ENCODE data around the gene BCAR3. TPM values are rescaled to one million over a fixed set of nuclear protein-coding genes. Genes with fewer than 3 reads are reported as not detected.
"Not testable (repeated sequence)": the region's sequence is repeated elsewhere in the genome, so short reads cannot be mapped to it uniquely, and the experiment has no call there.

The BCAR3 gene
- total RNA-seq, 2 experiments from 2014 or later = 0.66 to 0.72 TPM

DNA sequence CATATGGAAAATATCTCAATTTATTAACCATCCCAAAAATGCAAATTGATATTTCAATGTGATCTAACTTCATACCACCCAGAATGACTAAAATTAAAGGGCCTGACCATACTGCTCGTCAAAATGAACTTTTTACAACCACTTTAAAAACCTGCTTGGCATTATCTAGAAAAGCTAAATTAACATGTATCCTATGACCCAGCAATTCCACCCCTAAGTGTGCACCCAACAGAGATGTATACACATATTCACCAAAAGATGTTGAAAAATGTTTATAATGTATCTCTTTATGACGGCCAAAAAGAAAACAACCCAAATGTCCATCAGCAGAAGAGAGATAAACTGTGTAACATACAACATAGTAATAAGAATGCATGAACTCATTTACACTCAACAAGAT, 1.6 kb upstream of the BCAR3 start:
- no peak overlapping the region for H3K4me3 Mint-ChIP-seq
- no peak overlapping the region for H3K27ac Mint-ChIP-seq

GRCh38 chr1:93681989-93682412, 364 bp upstream of the BCAR3 start:
- H3K4me3 Mint-ChIP-seq = peak overlapping the region; percentile 70
- H3K27ac Mint-ChIP-seq = no peak overlapping the region
- H3K4me1 Mint-ChIP-seq = peaks cover 9% of the 10 kb centered on the region
- H3K36me3 Mint-ChIP-seq = no peaks in the 10 kb centered on the region
- no peaks in the 10 kb centered on the region for H3K9me3 Mint-ChIP-seq
- DNase-seq = no peak
- H3K27me3 Mint-ChIP-seq = peaks cover 74% of the 10 kb centered on the region

More for the DNA sequence above, 1.6 kb upstream of the BCAR3 start:
- peaks cover 69% of the 10 kb centered on the region for H3K27me3 Mint-ChIP-seq
- peaks cover 9% of the 10 kb centered on the region for H3K4me1 Mint-ChIP-seq
- no peak for DNase-seq
- no peaks in the 10 kb centered on the region for H3K36me3 Mint-ChIP-seq
- no peaks in the 10 kb centered on the region for H3K9me3 Mint-ChIP-seq

DNA sequence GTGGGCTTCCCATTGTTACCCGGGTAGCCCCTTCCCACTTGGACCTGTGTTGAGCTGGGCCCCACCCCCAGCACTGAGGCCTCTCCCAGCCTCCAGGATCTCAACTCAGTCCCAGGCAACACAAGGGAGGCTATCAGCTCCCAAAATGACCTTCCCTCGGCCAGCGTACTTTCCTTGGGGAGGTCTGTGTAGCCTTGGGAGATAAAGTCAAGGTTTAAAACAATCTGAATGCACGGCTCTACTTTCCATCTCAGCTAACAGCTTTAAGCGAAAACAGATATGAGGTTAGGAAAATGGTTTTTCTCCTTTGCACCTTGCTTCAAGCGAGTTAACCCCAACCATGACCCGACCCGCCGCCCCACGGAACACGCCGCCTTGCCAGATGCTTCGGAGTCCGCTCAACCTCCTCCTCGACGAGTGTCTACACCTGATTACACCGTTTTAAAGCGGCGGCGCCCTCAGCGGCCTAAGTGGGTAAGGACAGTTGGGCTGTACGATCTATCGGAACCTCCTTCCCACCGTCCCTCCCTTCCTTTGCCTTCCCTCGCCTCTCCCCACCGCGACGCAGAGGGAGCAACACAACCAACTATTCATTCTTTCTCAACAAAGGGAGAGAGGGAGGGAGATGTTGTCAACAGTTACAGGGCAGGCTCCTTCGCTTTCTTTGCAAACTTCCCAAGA, 1.1 kb downstream of the BCAR3 start:
- peak; percentile 37 for DNase-seq
- peaks cover 9% of the 10 kb centered on the region for H3K4me1 Mint-ChIP-seq
- H3K27ac Mint-ChIP-seq = no peak overlapping the region
- no peaks in the 10 kb centered on the region for H3K36me3 Mint-ChIP-seq
- H3K9me3 Mint-ChIP-seq = no peaks in the 10 kb centered on the region
- H3K4me3 Mint-ChIP-seq = peak overlapping the region; percentile 69
- peaks cover 69% of the 10 kb centered on the region for H3K27me3 Mint-ChIP-seq

DNA sequence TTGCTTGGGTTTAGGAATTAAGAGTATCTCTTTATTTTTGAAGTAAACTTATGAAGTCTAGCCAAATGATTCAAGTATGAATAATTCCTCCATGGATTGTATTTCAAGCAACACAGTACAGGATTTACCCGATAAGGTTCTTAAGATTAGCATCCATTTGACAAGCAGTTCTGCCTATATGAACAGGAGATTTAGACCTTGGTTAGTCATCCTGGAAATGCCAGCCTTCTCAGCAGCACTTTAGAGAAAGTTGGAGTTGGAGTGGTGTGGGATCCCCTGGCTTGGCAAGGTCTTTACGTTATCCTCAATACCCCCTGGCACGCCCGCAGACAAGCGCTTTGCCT, 1.6 kb downstream of the BCAR3 start:
- Mint-ChIP-seq H3K36me3 (no peaks in the 10 kb centered on the region), H3K27ac (no peak overlapping the region), H3K27me3 (peaks cover 64% of the 10 kb centered on the region), H3K4me3 (no peak overlapping the region), H3K9me3 (no peaks in the 10 kb centered on the region), H3K4me1 (peaks cover 9% of the 10 kb centered on the region)
- no peak for DNase-seq

GRCh38 chr1:93679546-93679945, 2.1 kb downstream of the BCAR3 start:
- no peak overlapping the region for H3K27ac Mint-ChIP-seq
- H3K9me3 Mint-ChIP-seq = no peaks in the 10 kb centered on the region
- H3K36me3 Mint-ChIP-seq = no peaks in the 10 kb centered on the region
- H3K4me3 Mint-ChIP-seq = no peak overlapping the region
- DNase-seq = no peak
- H3K4me1 Mint-ChIP-seq = peaks cover 9% of the 10 kb centered on the region
- peaks cover 59% of the 10 kb centered on the region for H3K27me3 Mint-ChIP-seq

GRCh38 chr1:93678946-93679480, 2.6 kb downstream of the BCAR3 start:
- Mint-ChIP-seq H3K4me3 (no peak overlapping the region), H3K4me1 (peaks cover 9% of the 10 kb centered on the region), H3K9me3 (no peaks in the 10 kb centered on the region), H3K27me3 (peaks cover 53% of the 10 kb centered on the region), H3K27ac (no peak overlapping the region), H3K36me3 (no peaks in the 10 kb centered on the region)
- DNase-seq = no peak

- no peaks in the 10 kb centered on the region for H3K9me3 Mint-ChIP-seq
- H3K4me3 Mint-ChIP-seq = no peak overlapping the region
- peaks cover 50% of the 10 kb centered on the region for H3K27me3 Mint-ChIP-seq
- no peaks in the 10 kb centered on the region for H3K36me3 Mint-ChIP-seq
- H3K4me1 Mint-ChIP-seq = peaks cover 9% of the 10 kb centered on the region
- DNase-seq = no peak
- H3K27ac Mint-ChIP-seq = no peak overlapping the region
Observed at GRCh38 chr1:93678491-93678890, 3.1 kb downstream of the BCAR3 start.

- Mint-ChIP-seq H3K36me3 (no peaks in the 10 kb centered on the region), H3K4me1 (peaks cover 9% of the 10 kb centered on the region), H3K4me3 (no peak overlapping the region), H3K9me3 (no peaks in the 10 kb centered on the region), H3K27me3 (peaks cover 42% of the 10 kb centered on the region), H3K27ac (no peak overlapping the region)
- DNase-seq = no peak
Observed at GRCh38 chr1:93677729-93678128, 3.9 kb downstream of the BCAR3 start.

DNA sequence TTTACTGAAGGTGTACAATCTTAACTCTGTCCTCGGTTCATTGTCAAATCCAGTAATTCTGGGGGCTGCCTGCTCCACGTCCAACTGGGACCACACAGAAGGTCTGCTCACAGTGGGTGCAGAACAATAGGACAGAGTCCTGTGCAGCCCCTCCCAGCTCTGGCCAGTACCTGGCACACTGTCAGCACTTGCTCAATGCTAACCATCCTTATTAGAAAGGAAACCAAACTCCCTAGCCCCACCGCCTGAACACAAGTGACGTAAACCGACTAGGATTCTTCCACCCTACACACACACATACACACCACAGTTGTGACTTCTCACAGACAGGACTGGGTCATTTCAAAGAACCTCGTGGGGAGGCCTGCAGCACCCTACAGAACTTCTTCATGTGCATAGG, 5.2 kb downstream of the BCAR3 start:
- H3K36me3 Mint-ChIP-seq = no peaks in the 10 kb centered on the region
- no peak overlapping the region for H3K4me3 Mint-ChIP-seq
- no peak for DNase-seq
- H3K27ac Mint-ChIP-seq = no peak overlapping the region
- peaks cover 31% of the 10 kb centered on the region for H3K27me3 Mint-ChIP-seq
- peaks cover 4% of the 10 kb centered on the region for H3K4me1 Mint-ChIP-seq
- H3K9me3 Mint-ChIP-seq = no peaks in the 10 kb centered on the region

GRCh38 chr1:93675931-93676330, 5.7 kb downstream of the BCAR3 start:
- Mint-ChIP-seq H3K27ac (no peak overlapping the region), H3K9me3 (no peaks in the 10 kb centered on the region)

DNA sequence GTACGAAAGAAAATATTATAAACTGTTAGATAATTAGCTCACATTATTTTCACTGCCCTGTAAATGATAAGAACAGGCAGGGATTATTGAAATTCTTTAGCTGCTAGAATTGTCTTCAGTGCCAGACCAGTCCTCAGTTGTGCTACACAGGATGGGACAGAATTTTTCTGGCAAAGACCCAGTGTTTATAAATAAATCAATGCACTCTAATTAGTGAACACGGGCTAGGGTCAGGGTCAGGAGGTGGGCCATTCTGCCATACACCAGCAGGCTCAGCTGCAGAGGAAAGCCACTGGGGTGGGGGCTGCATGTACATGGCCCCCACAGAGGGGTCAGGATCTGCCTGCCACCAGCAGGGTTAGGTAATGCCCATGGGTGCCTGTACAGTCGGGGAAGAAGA, 6.4 kb downstream of the BCAR3 start:
- no peak overlapping the region for H3K27ac Mint-ChIP-seq
- peaks cover 24% of the 10 kb centered on the region for H3K27me3 Mint-ChIP-seq
- H3K36me3 Mint-ChIP-seq = no peaks in the 10 kb centered on the region
- no peaks in the 10 kb centered on the region for H3K9me3 Mint-ChIP-seq
- H3K4me3 Mint-ChIP-seq = no peak overlapping the region
- DNase-seq = no peak
- H3K4me1 Mint-ChIP-seq = no peaks in the 10 kb centered on the region

More at GRCh38 chr1:93675931-93676330, 5.7 kb downstream of the BCAR3 start:
- Mint-ChIP-seq H3K36me3 (no peaks in the 10 kb centered on the region), H3K4me3 (no peak overlapping the region), H3K27me3 (peaks cover 30% of the 10 kb centered on the region), H3K4me1 (peaks cover 4% of the 10 kb centered on the region)
- no peak for DNase-seq

- not testable (repeated sequence) for DNase-seq, H3K36me3 Mint-ChIP-seq, H3K4me3 Mint-ChIP-seq, H3K9me3 Mint-ChIP-seq, H3K4me1 Mint-ChIP-seq, H3K27ac Mint-ChIP-seq
- H3K27me3 Mint-ChIP-seq = peaks cover 12% of the 10 kb centered on the region
Observed at GRCh38 chr1:93674071-93674470, 7.6 kb downstream of the BCAR3 start.

GRCh38 chr1:93673163-93673829, 8.3 kb downstream of the BCAR3 start:
- no peaks in the 10 kb centered on the region for H3K36me3 Mint-ChIP-seq
- no peak overlapping the region for H3K27ac Mint-ChIP-seq
- H3K9me3 Mint-ChIP-seq = no peaks in the 10 kb centered on the region
- DNase-seq = no peak
- no peak overlapping the region for H3K4me3 Mint-ChIP-seq
- no peaks in the 10 kb centered on the region for H3K4me1 Mint-ChIP-seq
- peaks cover 6% of the 10 kb centered on the region for H3K27me3 Mint-ChIP-seq

GRCh38 chr1:93672477-93673162, 9.0 kb downstream of the BCAR3 start:
- Mint-ChIP-seq H3K27me3 (peaks cover 2% of the 10 kb centered on the region), H3K36me3 (no peaks in the 10 kb centered on the region), H3K4me3 (no peak overlapping the region), H3K9me3 (no peaks in the 10 kb centered on the region), H3K27ac (no peak overlapping the region), H3K4me1 (no peaks in the 10 kb centered on the region)
- DNase-seq = no peak

- Mint-ChIP-seq H3K36me3 (no peaks in the 10 kb centered on the region), H3K9me3 (no peaks in the 10 kb centered on the region), H3K27me3 (no peaks in the 10 kb centered on the region), H3K4me1 (no peaks in the 10 kb centered on the region), H3K27ac (no peak overlapping the region), H3K4me3 (no peak overlapping the region)
- no peak for DNase-seq
Observed at GRCh38 chr1:93672069-93672468, 9.6 kb downstream of the BCAR3 start.
